Omental fat pad (tissue), 4 donors: ENCODE results near the gene ATP5F1E. TPM values are rescaled to one million over a fixed set of nuclear protein-coding genes. Genes with fewer than 3 reads are reported as not detected.

Experiments used
- ATAC-seq: fragments of 150-250 bp; one replicate; pipeline ENCODE4 v1.9.1; 2016; ENCODE audit warnings: mild to moderate bottlenecking, moderate library complexity; ENCODE audit not compliant: low FRiP score
- DNase-seq: peaks from one replicate; pipeline ENCODE4 v3.0.0-alpha.2; 2019; ENCODE audit warnings: low spot score
- CTCF ChIP-seq, 3 donors: fragments of 450-650 bp; IDR thresholded peaks; one replicate each; pipeline ENCODE4 v1.5.1; 2016 to 2017; ENCODE audit warnings: antibody characterized with exemption in 3 of 3, mild to moderate bottlenecking in 3 of 3, moderate library complexity in 2 of 3
- total RNA-seq, 4 donors: library from RNA; depleted of rRNA; stranded (reverse); fragments of >200 nt; gene quantifications; one replicate each; pipeline ENCODE4 v1.1.0, GENCODE V29; 2016

The ATP5F1E gene
- total RNA-seq, 4 donors from 2014 or later = 33.4 to 46.4 (median 37.5) TPM

- TF ChIP-seq CTCF (IDR thresholded peaks at IDR 0.05) = no peak
- DNase-seq = no peak
- ATAC-seq = no peak
Observed at GRCh38 chr20:59005523-59006166, 26.5 kb downstream of the ATP5F1E start.

- no peak for TF ChIP-seq CTCF (IDR thresholded peaks at IDR 0.05)
- DNase-seq (no peak), ATAC-seq (no peak)
Observed at GRCh38 chr20:59004763-59005522, 27.2 kb downstream of the ATP5F1E start.

GRCh38 chr20:59004493-59004762 is 27.7 kb downstream of the ATP5F1E start:
- no peak for DNase-seq
- no peak for ATAC-seq
- TF ChIP-seq CTCF (IDR thresholded peaks at IDR 0.05) = no peak

- DNase-seq (no peak), ATAC-seq (no peak)
- no peak for TF ChIP-seq CTCF (IDR thresholded peaks at IDR 0.05)
Observed at GRCh38 chr20:59003836-59004492, 28.2 kb downstream of the ATP5F1E start.

GRCh38 chr20:59002874-59003399 is 29.2 kb downstream of the ATP5F1E start:
- TF ChIP-seq CTCF (IDR thresholded peaks at IDR 0.05) = no peak
- ATAC-seq = no peak
- no peak for DNase-seq

- no peak for DNase-seq
Observed at GRCh38 chr20:59002388-59002787, 29.7 kb downstream of the ATP5F1E start.

More at GRCh38 chr20:59002388-59002787, 29.7 kb downstream of the ATP5F1E start:
- TF ChIP-seq CTCF (IDR thresholded peaks at IDR 0.05) = no peak
- ATAC-seq = no peak
